Gastroesophageal sphincter (tissue), 4 donors: ENCODE measurements around the gene SNIP1. TPM values are rescaled to one million over a fixed set of nuclear protein-coding genes. Genes with fewer than 3 reads are reported as not detected.
"Not testable (repeated sequence)": the region's sequence is repeated elsewhere in the genome, so short reads cannot be mapped to it uniquely, and the experiment has no call there.

Source experiments
- ATAC-seq: fragments of 150-250 bp; one replicate; pipeline ENCODE4 v1.9.1; 2016; ENCODE audit warnings: mild to moderate bottlenecking, moderate library complexity
- H3K27ac ChIP-seq, 4 donors: fragments of 200-600 bp; sonication (generic) in 3 of 4; 1 replicate in 3 of 4; 2 replicates in 1 of 4; pipeline ENCODE4 v1.5.1; 2016 to 2019
- H3K27me3 ChIP-seq: fragments of 200-600 bp; sonication (generic); one replicate; pipeline ENCODE4 v1.5.1; 2019
- H3K36me3 ChIP-seq, 2 donors: fragments of 200-600 bp; sonication (generic); one replicate each; pipeline ENCODE4 v1.5.1; 2019; ENCODE audit warnings: control low read depth in 1 of 2
- H3K4me1 ChIP-seq, 3 donors: fragments of 200-600 bp; sonication (generic); 1 replicate in 2 of 3; 2 replicates in 1 of 3; pipeline ENCODE4 v1.5.1; 2016 to 2019; ENCODE audit warnings: control low read depth in 2 of 3
- H3K4me3 ChIP-seq, 2 donors: fragments of 200-600 bp; sonication (generic); one replicate each; pipeline ENCODE4 v1.5.1; 2019; ENCODE audit warnings: mild to moderate bottlenecking in 1 of 2, moderate library complexity in 1 of 2
- H3K9me3 ChIP-seq, 3 donors: fragments of 200-600 bp; sonication (generic); one replicate each; pipeline ENCODE4 v1.5.1; 2017 to 2019; ENCODE audit warnings: control low read depth in 2 of 3
- CTCF ChIP-seq, 4 experiments: fragments of 200-600 bp in 2 of 4; fragments of 450-650 bp in 2 of 4; sonication (generic) in 1 of 4; IDR thresholded peaks; one replicate each; pipeline ENCODE4 v1.5.1; 2017 to 2019; ENCODE audit warnings: antibody characterized with exemption in 4 of 4, mild to moderate bottlenecking in 2 of 4, moderate library complexity in 2 of 4
- EP300 ChIP-seq: sonication (generic); formaldehyde crosslinking; IDR thresholded peaks from one replicate; pipeline ENCODE4 v1.6.1; 2017; ENCODE audit warnings: antibody characterized with exemption, mild to moderate bottlenecking
- POLR2A ChIP-seq, 2 donors: fragments of 450-650 bp; IDR thresholded peaks; one replicate each; pipeline ENCODE4 v1.6.1; 2017; ENCODE audit warnings: antibody characterized with exemption in 2 of 2, mild to moderate bottlenecking in 2 of 2, moderate library complexity in 1 of 2
- POLR2AphosphoS5 ChIP-seq: sonication (generic); formaldehyde crosslinking; IDR thresholded peaks from one replicate; pipeline ENCODE4 v1.6.1; 2017; ENCODE audit warnings: antibody characterized with exemption
- WGBS, 2 donors: methylation state at CpG; one replicate each; pipeline ENCODE4 v1.1.5; 2018; ENCODE audit warnings: low coverage in 1 of 2; 5-methylcytosine and 5-hydroxymethylcytosine counted together
- total RNA-seq, 4 donors: library from RNA; depleted of rRNA; stranded (reverse); fragments of >200 nt; gene quantifications; one replicate each; pipeline ENCODE4 v1.1.0, GENCODE V29; 2016

The SNIP1 gene
- total RNA-seq, 4 donors from 2014 or later: 10.3 to 17.8 (median 14.1) TPM

GRCh38 chr1:37596182-37596667, 42.1 kb upstream of the SNIP1 start:
- Histone ChIP-seq H3K4me1 (peaks cover 5 to 26% (median 5%) of the 10 kb centered on the region in 3 donors), H3K36me3 (peaks cover 0 to 24% of the 10 kb centered on the region in 2 donors), H3K4me3 (peak overlapping the region; percentile 56 to 79), H3K27me3 (no peaks in the 10 kb centered on the region), H3K27ac (peak overlapping the region; percentile 3 to 88 (median 86)), H3K9me3 (no peaks in the 10 kb centered on the region)
- 0% methylated on average over 2 of the region's 3 CpGs; no CpG with 5 or more reads in 1 of the 2 donors for WGBS, 2 donors
- no peak for ATAC-seq
- no peak for TF ChIP-seq CTCF (IDR thresholded peaks at IDR 0.05)
- no peak for TF ChIP-seq EP300
- TF ChIP-seq POLR2A (IDR thresholded peaks at IDR 0.05): no peak
- no peak for TF ChIP-seq POLR2AphosphoS5

DNA sequence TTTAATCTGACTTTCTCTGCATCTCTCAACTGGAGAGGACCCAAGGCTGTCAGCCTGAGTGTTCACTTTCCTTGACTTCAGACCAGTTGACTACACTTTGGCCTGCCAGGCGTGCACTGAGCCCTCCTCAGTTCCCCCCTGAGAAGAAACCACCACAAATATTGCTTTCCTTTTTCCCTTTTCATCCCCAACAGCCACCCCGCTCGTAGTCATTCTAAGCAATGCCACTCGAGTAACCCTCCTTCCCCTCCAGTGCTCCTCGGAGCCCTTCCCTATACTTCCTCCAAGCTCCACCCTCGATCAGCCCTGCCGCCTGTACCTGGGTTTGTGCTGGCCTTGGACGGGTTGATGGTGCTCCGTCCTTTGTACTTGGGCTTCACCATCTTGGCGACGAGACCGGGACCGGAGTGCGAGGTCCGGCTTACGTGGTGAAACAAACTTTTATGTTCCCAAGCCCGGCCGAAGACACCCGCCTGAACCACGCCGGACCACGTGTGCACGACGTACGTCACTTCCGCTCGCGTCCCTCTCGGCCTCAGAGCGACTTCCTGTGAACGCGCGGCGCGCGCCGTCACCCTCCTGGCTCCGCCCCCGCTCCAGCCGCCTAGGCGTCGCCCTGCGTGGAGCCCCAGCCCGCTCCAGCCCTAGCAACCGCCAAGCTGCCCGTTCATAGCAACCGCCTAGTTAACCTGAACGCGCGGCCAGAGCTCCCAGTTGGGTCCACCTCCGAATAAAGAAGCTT, 41.5 kb upstream of the SNIP1 start, which contains the start of gene GNL2:
TSS of gene GNL2 (minus strand) at position 498 of the 742 bp plus-strand sequence. CDS start at position 383, 115 bp downstream.
- peaks cover under 1 to 31% of the 10 kb centered on the region in 2 donors for H3K36me3 ChIP-seq
- no peaks in the 10 kb centered on the region for H3K9me3 ChIP-seq
- peak within 1 kb of the TSS; percentile 56 to 79 for H3K4me3 ChIP-seq
- H3K27me3 ChIP-seq: no peaks in the 10 kb centered on the region
- TF ChIP-seq CTCF (IDR thresholded peaks at IDR 0.05) (no peak), POLR2A (IDR thresholded peaks at IDR 0.05) (peak; percentile 84 to 85), EP300 (no peak), POLR2AphosphoS5 (peak; percentile 96)
- ATAC-seq: peak; percentile 100
- H3K27ac ChIP-seq: peak within 1 kb of the TSS; percentile 3 to 88 (median 86)
- WGBS, 2 donors: 0% methylated on average over 1 to 14 of the region's 51 CpGs
- peaks cover 5 to 26% (median 5%) of the 10 kb centered on the region in 3 donors for H3K4me1 ChIP-seq

DNA sequence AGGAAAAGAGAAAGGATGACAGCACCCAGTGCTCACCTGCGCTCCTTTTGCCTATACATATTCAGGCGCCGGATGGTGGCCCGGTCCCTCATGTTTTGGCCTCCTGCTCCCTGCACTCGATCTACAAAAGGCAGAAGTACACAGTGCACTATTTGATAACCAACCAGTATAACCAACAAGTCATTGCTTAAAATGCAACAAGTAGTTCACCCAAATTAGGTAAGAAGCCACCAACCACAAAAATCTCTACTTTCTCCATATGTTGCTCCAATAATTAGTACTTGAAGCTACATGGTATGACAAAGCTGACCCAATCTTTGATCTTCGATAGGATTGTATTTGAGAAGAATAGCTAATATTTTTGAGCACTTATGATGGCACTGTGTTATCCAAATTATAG, 39.6 kb upstream of the SNIP1 start:
- Histone ChIP-seq H3K27me3 (no peaks in the 10 kb centered on the region), H3K27ac (no peak overlapping the region), H3K36me3 (peaks cover 4 to 49% of the 10 kb centered on the region in 2 donors), H3K4me3 (no peak overlapping the region), H3K9me3 (no peaks in the 10 kb centered on the region), H3K4me1 (peaks cover 5 to 26% (median 5%) of the 10 kb centered on the region in 3 donors)
- 88 to 94% methylated on average over 5 to 6 of the region's 6 CpGs for WGBS, 2 donors
- ATAC-seq: no peak
- TF ChIP-seq POLR2A (IDR thresholded peaks at IDR 0.05) (no peak), POLR2AphosphoS5 (no peak), EP300 (no peak), CTCF (IDR thresholded peaks at IDR 0.05) (no peak)

DNA sequence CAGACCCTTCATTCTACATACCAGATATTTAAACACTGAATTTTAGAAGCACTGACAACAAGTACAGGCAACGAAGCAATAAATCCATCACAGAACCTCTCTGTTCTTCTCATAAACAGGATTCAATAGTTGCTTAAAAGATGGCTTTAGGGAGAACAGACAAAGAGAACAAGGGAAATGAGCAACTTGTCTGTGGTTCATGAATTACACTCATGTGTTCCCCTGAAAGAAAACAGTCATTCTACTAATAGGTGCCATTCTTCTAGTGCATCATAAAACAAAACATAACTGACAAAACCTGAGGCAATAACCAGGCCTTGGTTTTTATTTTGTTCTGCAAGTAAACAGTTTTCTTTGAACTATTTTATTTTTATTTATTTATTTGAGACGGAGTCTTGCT, 34.8 kb upstream of the SNIP1 start:
- H3K9me3 ChIP-seq: no peaks in the 10 kb centered on the region
- peaks cover 0 to 7% (median 0%) of the 10 kb centered on the region in 3 donors for H3K4me1 ChIP-seq
- WGBS, 2 donors: 75 to 90% methylated on average over 2 of the region's 2 CpGs
- H3K27ac ChIP-seq: no peak overlapping the region
- H3K4me3 ChIP-seq: no peak overlapping the region
- H3K36me3 ChIP-seq: peaks cover 4 to 97% of the 10 kb centered on the region in 2 donors
- TF ChIP-seq POLR2AphosphoS5: no peak
- no peak for TF ChIP-seq CTCF (IDR thresholded peaks at IDR 0.05)
- no peak for TF ChIP-seq POLR2A (IDR thresholded peaks at IDR 0.05)
- TF ChIP-seq EP300: no peak
- H3K27me3 ChIP-seq: no peaks in the 10 kb centered on the region
- no peak for ATAC-seq

DNA sequence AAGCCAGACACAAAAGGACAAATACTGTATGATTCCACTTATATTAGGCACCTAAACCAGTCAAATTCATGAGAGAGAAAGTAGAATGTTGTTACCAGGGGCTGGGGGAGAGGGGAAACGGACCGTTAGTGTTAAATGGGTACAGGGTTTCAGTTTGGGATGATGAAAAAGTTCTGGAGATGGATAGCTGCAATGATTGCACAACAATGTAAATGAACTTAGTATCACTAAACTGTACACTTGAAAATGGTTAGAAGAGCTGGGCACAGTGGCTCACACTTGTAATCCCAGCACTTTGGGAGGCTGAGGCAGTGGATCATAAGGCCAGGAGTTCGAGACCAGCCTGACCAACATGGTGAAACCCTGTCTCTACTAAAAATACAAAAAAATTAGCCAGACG, 30.5 kb upstream of the SNIP1 start:
- 86 to 93% methylated on average over 3 to 4 of the region's 4 CpGs for WGBS, 2 donors
- not testable (repeated sequence) for H3K27ac ChIP-seq, H3K4me1 ChIP-seq, H3K4me3 ChIP-seq, H3K9me3 ChIP-seq, ATAC-seq, H3K27me3 ChIP-seq
- peaks cover 6 to 98% of the 10 kb centered on the region in 2 donors for H3K36me3 ChIP-seq
